SK-N-SH (cell line): ENCODE data around the gene CALD1. TPM values are rescaled to one million over a fixed set of nuclear protein-coding genes. Genes with fewer than 3 reads are reported as not detected.

Source experiments
- CTCF ChIA-PET: fragments of 300-600, 350-600 bp; formaldehyde crosslinking; extraction: SDS; loops from one replicate; lab custom pipeline; 2021; lab: Yijun Ruan, JAX
- POLR2A ChIA-PET: fragments of 350-600 bp; sonication (Branson Sonifier 250); formaldehyde crosslinking; extraction: SDS; loops from one replicate; lab custom pipeline; 2020; ENCODE audit warnings: antibody characterized with exemption, inconsistent platforms; lab: Yijun Ruan, JAX
- DNase-seq: peaks from one replicate; pipeline ENCODE4 v3.0.0; 2012
- H2AFZ ChIP-seq: fragments of 200-600 bp; sonication (generic); 2 replicates; pipeline ENCODE4 v1.8.1; 2016; ENCODE audit warnings: antibody characterized with exemption, mild to moderate bottlenecking, low read depth
- H3F3A ChIP-seq: fragments of 200-600 bp; sonication (generic); replicated peaks from 2 replicates; pipeline ENCODE3; 2016; ENCODE audit warnings: antibody characterized with exemption, mild to moderate bottlenecking; ENCODE audit not compliant: insufficient read depth
- H3K27ac ChIP-seq, 2 experiments: fragments of 200-500 bp in 1 of 2; fragments of 200-600 bp in 1 of 2; sonication (Bioruptor generic) in 1 of 2; sonication (generic), shearing (Covaris generic) in 1 of 2; 2 replicates each; pipeline versions ENCODE4 v1.5.1 to v1.6.1; 2014 to 2016; ENCODE audit warnings: low read depth in 2 of 2, inconsistent platforms in 1 of 2, low read length in 1 of 2, mild to moderate bottlenecking in 1 of 2, mixed read lengths in 1 of 2
- H3K27me3 ChIP-seq: fragments of 200-600 bp; sonication (generic), shearing (Covaris generic); 2 replicates; pipeline ENCODE4 v1.6.1; 2016; ENCODE audit warnings: mixed run types; ENCODE audit not compliant: insufficient read depth
- H3K36me3 ChIP-seq, 2 experiments: fragments of 200-500 bp in 1 of 2; fragments of 200-600 bp in 1 of 2; sonication (Bioruptor generic) in 1 of 2; sonication (generic) in 1 of 2; replicated peaks in 1 of 2; 2 replicates each; pipeline versions ENCODE3 to v1.5.1; 2014 to 2016; ENCODE audit warnings: low read length in 1 of 2, mild to moderate bottlenecking in 1 of 2; ENCODE audit not compliant: insufficient read depth in 2 of 2, control insufficient read depth in 1 of 2
- H3K4me1 ChIP-seq, 2 experiments: fragments of 200-500 bp in 1 of 2; fragments of 200-600 bp in 1 of 2; sonication (Bioruptor generic) in 1 of 2; sonication (generic), shearing (Covaris generic) in 1 of 2; 2 replicates each; pipeline versions ENCODE4 v1.5.1 to v1.6.1; 2014 to 2016; ENCODE audit warnings: low read depth in 1 of 2, low read length in 1 of 2, mixed run types in 1 of 2; ENCODE audit not compliant: insufficient read depth in 2 of 2, control insufficient read depth in 1 of 2
- H3K4me2 ChIP-seq: fragments of 200-600 bp; sonication (generic), shearing (Covaris generic); 2 replicates; pipeline ENCODE4 v1.6.1; 2017; ENCODE audit warnings: mixed run types
- H3K4me3 ChIP-seq, 2 experiments: fragments of 200-500 bp in 1 of 2; fragments of 200-600 bp in 1 of 2; sonication (Bioruptor generic) in 1 of 2; sonication (generic), shearing (Covaris generic) in 1 of 2; 2 replicates each; pipeline versions ENCODE4 v1.5.1 to v1.8.1; 2014 to 2016; ENCODE audit warnings: low read depth in 2 of 2, inconsistent platforms in 1 of 2, low read length in 1 of 2, mild to moderate bottlenecking in 1 of 2, mixed read lengths in 1 of 2, moderate library complexity in 1 of 2
- H3K79me2 ChIP-seq: fragments of 200-600 bp; sonication (generic); 2 replicates; pipeline ENCODE4 v1.8.1; 2017; ENCODE audit warnings: mild to moderate bottlenecking; ENCODE audit not compliant: insufficient read depth
- H3K9ac ChIP-seq: fragments of 200-600 bp; sonication (generic); 2 replicates; pipeline ENCODE4 v1.6.1; 2017; ENCODE audit warnings: mixed run types
- H3K9me2 ChIP-seq: fragments of 200-600 bp; sonication (generic); 2 replicates; pipeline ENCODE4 v1.6.1; 2017; ENCODE audit warnings: mixed run types
- H3K9me3 ChIP-seq: fragments of 200-600 bp; sonication (generic); 2 replicates; pipeline ENCODE4 v1.6.1; 2017; ENCODE audit warnings: mixed run types, mild to moderate bottlenecking, moderate library complexity
- H4K20me1 ChIP-seq: fragments of 200-600 bp; sonication (generic); 2 replicates; pipeline ENCODE4 v1.6.1; 2017; ENCODE audit warnings: mild to moderate bottlenecking, mixed run types; ENCODE audit not compliant: insufficient read depth
- CHD2 ChIP-seq: fragments of 150-350 bp; IDR thresholded peaks from 2 replicates; pipeline ENCODE4 v1.6.1; 2018; ENCODE audit warnings: low read length; ENCODE audit not compliant: partially characterized antibody
- CTCF ChIP-seq: fragments of 200-600 bp; sonication (generic); IDR thresholded peaks from 2 replicates; pipeline ENCODE4 v1.6.1; 2017; ENCODE audit warnings: antibody characterized with exemption, mild to moderate bottlenecking, moderate library complexity
- ELF1 ChIP-seq: IDR thresholded peaks from 2 replicates; pipeline ENCODE4 v1.4.0; 2012
- GABPA ChIP-seq: IDR thresholded peaks from 2 replicates; pipeline ENCODE4 v1.4.0; 2012; ENCODE audit warnings: low read depth, mild to moderate bottlenecking
- GATA2 ChIP-seq: sonication (generic); formaldehyde crosslinking; IDR thresholded peaks from 2 replicates; pipeline ENCODE4 v1.5.0; 2020; ENCODE audit warnings: mild to moderate bottlenecking, missing genetic modification reagents
- IRF3 ChIP-seq: fragments of 150-350 bp; IDR thresholded peaks from 2 replicates; pipeline ENCODE4 v1.6.1; 2016; ENCODE audit warnings: mild to moderate bottlenecking, low read depth, low read length
- JUND ChIP-seq: IDR thresholded peaks from 2 replicates; pipeline ENCODE4 v1.4.0; 2012
- MEF2A ChIP-seq: IDR thresholded peaks from 2 replicates; pipeline ENCODE4 v1.4.0; 2012; ENCODE audit warnings: low read depth, borderline replicate concordance
- NFIC ChIP-seq: IDR thresholded peaks from 2 replicates; pipeline ENCODE4 v1.4.0; 2012; ENCODE audit warnings: borderline replicate concordance
- PBX3 ChIP-seq: IDR thresholded peaks from 2 replicates; pipeline ENCODE4; 2012
- RCOR1 ChIP-seq: fragments of 150-350 bp; IDR thresholded peaks from 2 replicates; pipeline ENCODE4 v1.6.1; 2017; ENCODE audit warnings: antibody characterized with exemption, low read length
- RFX5 ChIP-seq: IDR thresholded peaks from 2 replicates; pipeline ENCODE4 v1.6.1; 2012; ENCODE audit warnings: mild to moderate bottlenecking, improper control_type of control experiment, low read length
- RXRA ChIP-seq: IDR thresholded peaks from 2 replicates; pipeline ENCODE4 v1.4.0; 2012; ENCODE audit warnings: low read depth, mild to moderate bottlenecking, borderline replicate concordance
- SIN3A ChIP-seq: IDR thresholded peaks from 2 replicates; pipeline ENCODE4 v1.6.1; 2012; ENCODE audit warnings: low read depth, mild to moderate bottlenecking, low read length, moderate library complexity, borderline replicate concordance
- USF2 ChIP-seq: fragments of 150-350 bp; IDR thresholded peaks from 2 replicates; pipeline ENCODE4 v1.6.1; 2017; ENCODE audit warnings: antibody characterized with exemption, low read length, low read depth, borderline replicate concordance
- YY1 ChIP-seq: IDR thresholded peaks from 2 replicates; pipeline ENCODE4 v1.4.0; 2012; ENCODE audit warnings: low read depth, mild to moderate bottlenecking
- ZBTB33 ChIP-seq: IDR thresholded peaks from 2 replicates; pipeline ENCODE4 v1.4.0; 2012; ENCODE audit warnings: low read depth, borderline replicate concordance
- WGBS: methylation state at CpG from one replicate; pipeline ENCODE4 v1.1.6; 2017; ENCODE audit warnings: low lambda C conversion rate; 5-methylcytosine and 5-hydroxymethylcytosine counted together
- polyA plus RNA-seq, 3 experiments: library from polyadenylated mRNA; depleted of rRNA; stranded (reverse); fragments of >200 nt; gene quantifications; 2 replicates each; pipeline ENCODE4 v1.2.3, GENCODE V29; 2012

The CALD1 gene
- polyA plus RNA-seq, 1 of the 3 experiments (the other 2 are of a cell fraction), result 299 TPM

GRCh38 chr7:134997214-134997885 is 217.9 kb downstream of the CALD1 start:
- Histone ChIP-seq H3K27ac (no peak overlapping the region; a peak in 1 of 4 replicates), H3K36me3 (peaks cover 9 to 40% of the 10 kb centered on the region in 2 experiments), H3K4me2 (no peak overlapping the region), H2AFZ (no peak overlapping the region), H3K79me2 (no peaks in the 10 kb centered on the region), H3K9me3 (no peaks in the 10 kb centered on the region), H3F3A (no peaks in the 10 kb centered on the region), H3K9me2 (no peaks in the 10 kb centered on the region), H3K4me1 (peaks cover 0 to 10% of the 10 kb centered on the region in 2 experiments; a peak in 2 of 4 replicates), H3K9ac (no peak overlapping the region), H3K27me3 (no peaks in the 10 kb centered on the region), H3K4me3 (no peak overlapping the region), H4K20me1 (no peaks in the 10 kb centered on the region)
- WGBS, result 100% methylated on average over 3 of the region's 3 CpGs
- TF ChIP-seq ZBTB33 (no peak), USF2 (no peak), CTCF (no peak), JUND (no peak)
- ChIA-PET POLR2A (no interaction called here), CTCF (interaction anchor here (2.0 kb wide), 1 partner anchor 11 kb away, joined by 11 read pairs; the partner anchor contains the start of gene AGBL3)
- DNase-seq, result no peak

GRCh38 chr7:134999136-134999535 is 219.7 kb downstream of the CALD1 start:
- no peak overlapping the region for H3K9ac ChIP-seq
- H3K36me3 ChIP-seq, result peaks cover 3 to 25% of the 10 kb centered on the region in 2 experiments
- H2AFZ ChIP-seq, result no peak overlapping the region
- H3K4me2 ChIP-seq, result no peak overlapping the region
- H3K9me3 ChIP-seq, result no peaks in the 10 kb centered on the region
- 97% methylated on average over 3 of the region's 3 CpGs for WGBS
- ChIA-PET CTCF (interaction anchor here (1.0 kb wide), 1 partner anchor 12 kb away, joined by 3 read pairs; no protein-coding TSS in a partner anchor), POLR2A (no interaction called here)
- peaks cover 0 to 10% of the 10 kb centered on the region in 2 experiments; a peak in 2 of 4 replicates for H3K4me1 ChIP-seq
- no peaks in the 10 kb centered on the region; the same call in 1 of the 2 replicates for H3K9me2 ChIP-seq
- no peak overlapping the region for H3K27ac ChIP-seq
- no peaks in the 10 kb centered on the region for H3K27me3 ChIP-seq
- no peaks in the 10 kb centered on the region for H4K20me1 ChIP-seq
- DNase-seq, result no peak
- no peak overlapping the region for H3K4me3 ChIP-seq
- no peaks in the 10 kb centered on the region for H3K79me2 ChIP-seq
- H3F3A ChIP-seq, result no peaks in the 10 kb centered on the region
- TF ChIP-seq IRF3, result no peak
- TF ChIP-seq RCOR1, result no peak
- no peak for TF ChIP-seq SIN3A
- no peak for TF ChIP-seq ELF1
- no peak for TF ChIP-seq RFX5
- no peak for TF ChIP-seq MEF2A
- TF ChIP-seq GABPA, result no peak
- TF ChIP-seq GATA2 (CRISPR knock-in tag), result no peak
- no peak for TF ChIP-seq YY1
- TF ChIP-seq CHD2, result no peak
- TF ChIP-seq ZBTB33, result no peak
- no peak for TF ChIP-seq RXRA
- no peak for TF ChIP-seq PBX3
- no peak for TF ChIP-seq NFIC
